Fibroblast of lung (primary cell): ENCODE data around the gene ELL.
A peak's percentile ranks its signal among the peaks of the same experiment; 100 is the strongest.

ENCODE experiments used
- EZH2 ChIP-seq: IDR thresholded peaks from 2 replicates; pipeline ENCODE4 v1.5.1; 2012; ENCODE audit warnings: low read length, control low read depth, mild to moderate bottlenecking; ENCODE audit errors: missing control alignments
- TF ChIP-seq, protein P1 (sequence below), 2 donors: IDR thresholded peaks in 1 of 2; conservative IDR thresholded peaks in 1 of 2; 1 replicate in 1 of 2; 2 replicates in 1 of 2; pipeline ENCODE4 v1.5.1; 2011 to 2012; ENCODE audit warnings: low read length in 2 of 2, control low read depth in 1 of 2, inconsistent platforms in 1 of 2, low read depth in 1 of 2, mild to moderate bottlenecking in 1 of 2

DNA sequence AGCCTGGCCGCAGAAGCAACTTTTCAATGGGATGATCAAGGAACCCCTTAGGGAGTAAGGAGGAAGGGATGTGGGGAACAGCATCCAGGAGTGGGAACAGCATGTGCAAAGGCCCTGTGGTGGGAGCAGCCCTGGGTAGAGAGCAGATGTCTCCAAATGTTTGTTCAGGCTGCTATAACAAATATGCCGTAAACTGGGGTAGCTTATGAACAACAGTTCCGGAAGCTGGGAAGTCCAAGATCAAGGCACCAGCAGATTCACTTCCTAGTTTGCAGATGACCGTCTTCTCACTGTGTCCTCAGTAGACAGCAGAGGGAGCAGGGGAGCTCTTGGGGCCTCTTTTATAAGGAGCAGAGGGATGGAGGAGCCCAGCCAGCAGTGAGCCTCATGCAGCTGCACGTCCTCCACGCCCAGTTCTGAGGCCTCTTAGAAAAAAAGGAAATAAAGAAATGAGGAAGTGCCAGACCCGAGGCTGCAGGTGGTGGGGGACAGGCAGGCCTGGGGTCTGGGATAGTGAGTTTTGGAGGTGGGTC lies 120.2 kb downstream of the ELL start:
- TF ChIP-seq, protein P1, sequence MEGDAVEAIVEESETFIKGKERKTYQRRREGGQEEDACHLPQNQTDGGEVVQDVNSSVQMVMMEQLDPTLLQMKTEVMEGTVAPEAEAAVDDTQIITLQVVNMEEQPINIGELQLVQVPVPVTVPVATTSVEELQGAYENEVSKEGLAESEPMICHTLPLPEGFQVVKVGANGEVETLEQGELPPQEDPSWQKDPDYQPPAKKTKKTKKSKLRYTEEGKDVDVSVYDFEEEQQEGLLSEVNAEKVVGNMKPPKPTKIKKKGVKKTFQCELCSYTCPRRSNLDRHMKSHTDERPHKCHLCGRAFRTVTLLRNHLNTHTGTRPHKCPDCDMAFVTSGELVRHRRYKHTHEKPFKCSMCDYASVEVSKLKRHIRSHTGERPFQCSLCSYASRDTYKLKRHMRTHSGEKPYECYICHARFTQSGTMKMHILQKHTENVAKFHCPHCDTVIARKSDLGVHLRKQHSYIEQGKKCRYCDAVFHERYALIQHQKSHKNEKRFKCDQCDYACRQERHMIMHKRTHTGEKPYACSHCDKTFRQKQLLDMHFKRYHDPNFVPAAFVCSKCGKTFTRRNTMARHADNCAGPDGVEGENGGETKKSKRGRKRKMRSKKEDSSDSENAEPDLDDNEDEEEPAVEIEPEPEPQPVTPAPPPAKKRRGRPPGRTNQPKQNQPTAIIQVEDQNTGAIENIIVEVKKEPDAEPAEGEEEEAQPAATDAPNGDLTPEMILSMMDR (conservative IDR thresholded peaks at IDR 0.05 in 1 of 2, IDR thresholded peaks at IDR 0.05 in 1 of 2; ENCODE audit: low read depth in 1 of 2, low read length in 2 of 2): peak; percentile 44 to 67
- no peak for TF ChIP-seq EZH2
